ENCODE measurements around the gene COPB2.

GRCh38 chr3:139421040-139421439 lies 31.6 kb upstream of the COPB2 start:
- TF ChIP-seq CTCF (conservative IDR thresholded peaks at IDR 0.05; ENCODE audit: low read depth, low read length), result no peak
- no peak for TF ChIP-seq EZH2 (IDR thresholded peaks at IDR 0.05; ENCODE audit: borderline replicate concordance, low read depth, low read length, poor library complexity, severe bottlenecking)

Data from A673 (cell line).